HL-60/S4 treated with phorbol 12-myristate 13-acetate at 8.2 ng/mL for 4 days and 3 days (cell line): ENCODE measurements around the gene USP33.
"Not testable (repeated sequence)": the region's sequence is repeated elsewhere in the genome, so short reads cannot be mapped to it uniquely, and the experiment has no call there.

Source experiments
- in situ Hi-C: fragments of 300-500 bp; cut with MboI; formaldehyde crosslinking; loops from 2 replicates; pipeline ENCODE4 v1.15.0; 2022; ENCODE audit warnings: low sequenced_read_pairs

The USP33 gene

DNA sequence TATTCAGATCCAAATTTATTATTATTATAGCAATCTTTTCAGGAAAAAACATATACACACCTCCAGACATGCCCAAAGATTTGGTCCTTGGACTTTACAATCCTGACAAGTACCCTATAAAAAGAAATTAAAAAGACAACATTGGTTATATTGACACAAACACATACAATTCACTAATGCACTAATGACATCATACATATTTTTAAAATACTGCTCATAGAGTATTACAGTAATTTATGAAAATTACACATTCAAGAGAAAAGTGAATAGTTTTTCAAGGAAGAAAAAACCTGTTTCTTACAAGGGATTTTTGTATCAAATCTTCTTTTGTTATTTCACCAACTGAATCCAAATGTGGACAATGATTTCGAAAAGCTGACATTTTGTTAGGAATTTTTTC, 18.3 kb downstream of the USP33 start:
- in situ Hi-C loops = no loop called here

DNA sequence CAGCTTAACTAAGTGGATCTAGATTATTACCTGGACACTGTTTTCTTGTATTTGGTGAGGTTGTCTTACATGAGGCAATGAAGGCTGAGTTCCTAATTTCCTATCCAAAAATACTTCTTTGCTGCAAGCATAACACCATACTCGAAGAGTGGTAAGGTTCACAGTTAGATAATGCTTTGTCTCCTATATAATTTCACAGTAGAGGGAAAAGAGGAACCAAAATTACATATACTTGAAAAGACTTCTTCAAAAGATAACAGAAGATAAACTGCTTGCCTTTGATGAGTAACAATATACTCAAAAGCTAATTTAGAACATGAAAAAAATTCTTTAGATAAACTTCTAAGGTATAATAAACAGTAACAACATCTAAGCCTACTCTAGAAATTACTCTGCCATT, 20.4 kb downstream of the USP33 start:
- in situ Hi-C loops = no loop called here

DNA sequence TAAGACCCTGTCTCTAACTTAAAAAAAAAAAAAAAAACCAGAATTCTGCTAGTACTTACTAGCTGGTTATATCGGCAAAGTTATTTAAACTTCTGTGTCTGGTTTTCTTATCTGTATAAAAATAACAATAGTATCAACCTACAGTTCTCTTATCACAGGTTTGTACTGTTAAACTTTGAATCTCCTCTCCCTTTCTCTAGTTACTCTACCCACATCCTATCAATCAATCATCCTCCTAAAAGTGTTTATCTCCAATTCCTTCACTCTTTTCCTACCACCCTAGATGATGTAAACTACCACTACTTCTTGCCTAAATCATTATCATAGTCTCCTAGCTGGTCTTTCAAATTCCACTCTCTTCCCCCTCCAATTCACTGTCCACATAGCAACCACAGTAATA, 27.6 kb downstream of the USP33 start:
- in situ Hi-C loops = no loop called here

DNA sequence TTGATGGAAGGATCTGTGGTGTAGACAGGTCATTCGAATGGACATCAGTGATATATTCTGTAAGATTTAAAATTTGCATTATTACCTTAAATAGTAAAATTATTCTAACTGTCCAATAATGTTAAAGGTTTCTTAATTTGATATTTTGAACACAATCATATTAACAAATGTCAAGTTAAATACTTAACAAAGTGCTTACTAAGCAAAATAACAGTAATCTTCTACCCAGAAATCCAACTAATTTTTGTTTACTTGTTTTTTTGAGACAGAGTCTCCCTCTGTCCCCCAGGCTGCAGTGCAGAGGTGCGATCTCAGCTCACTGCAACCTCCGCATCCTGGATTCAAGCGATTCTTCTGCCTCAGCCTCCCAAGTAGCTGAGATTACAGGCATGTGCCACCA, 33.9 kb downstream of the USP33 start:
- in situ Hi-C loops = no loop called here

DNA sequence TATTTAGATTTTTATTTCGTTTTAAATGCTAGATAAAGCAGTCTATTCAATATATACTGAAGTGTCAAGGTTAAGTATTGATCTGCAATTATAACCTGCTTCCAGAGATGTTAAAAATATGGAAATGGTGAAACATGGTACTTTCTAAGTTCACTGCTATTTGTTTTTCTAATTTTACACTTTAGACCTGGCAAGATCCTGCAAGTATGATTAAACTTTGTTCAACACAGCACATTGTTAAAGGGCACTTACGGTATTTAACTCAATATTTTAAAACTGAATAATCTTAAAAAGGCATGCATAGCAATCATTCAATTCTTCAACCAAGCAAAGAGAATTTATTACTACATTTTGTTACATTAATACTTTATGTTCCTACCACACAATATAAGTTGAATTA, 41.5 kb downstream of the USP33 start:
- in situ Hi-C loops = no loop called here

DNA sequence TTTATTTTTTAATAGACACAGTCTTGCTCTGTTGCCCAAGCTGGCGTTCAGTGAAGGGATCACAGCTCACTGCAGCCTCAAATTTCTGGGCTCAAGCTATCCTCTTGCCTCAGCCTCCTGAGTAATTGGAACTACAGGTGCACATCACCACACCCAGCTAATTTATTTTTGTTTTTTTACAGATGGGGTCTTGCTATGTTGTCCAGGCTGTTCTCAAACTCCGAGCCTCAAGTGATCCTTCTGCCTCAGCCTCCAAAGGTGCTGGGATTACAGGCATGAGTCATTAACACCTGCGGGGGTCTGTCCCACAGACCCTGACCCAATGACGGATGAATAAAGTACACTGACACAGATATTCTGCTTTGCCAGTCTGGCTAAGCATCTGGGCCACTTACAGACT, 43.6 kb downstream of the USP33 start:
- in situ Hi-C loops = no loop called here

DNA sequence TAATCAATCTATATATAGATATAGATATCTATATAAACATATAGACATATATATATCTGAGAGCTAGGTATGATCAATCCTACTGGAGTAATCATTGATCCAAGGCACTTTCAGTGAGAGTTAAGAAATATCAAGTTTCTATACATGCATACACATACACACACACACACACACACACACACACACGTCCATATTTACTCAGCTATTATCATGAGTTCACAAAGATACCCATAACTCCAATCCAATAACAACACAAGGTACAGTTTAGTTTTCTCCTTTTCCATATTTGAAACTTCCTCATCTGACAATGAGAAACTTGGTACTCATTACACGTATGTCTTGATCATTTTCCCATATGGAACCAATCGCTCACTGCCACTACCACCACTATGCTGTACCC, 49.9 kb downstream of the USP33 start:
- in situ Hi-C loops = no loop called here

DNA sequence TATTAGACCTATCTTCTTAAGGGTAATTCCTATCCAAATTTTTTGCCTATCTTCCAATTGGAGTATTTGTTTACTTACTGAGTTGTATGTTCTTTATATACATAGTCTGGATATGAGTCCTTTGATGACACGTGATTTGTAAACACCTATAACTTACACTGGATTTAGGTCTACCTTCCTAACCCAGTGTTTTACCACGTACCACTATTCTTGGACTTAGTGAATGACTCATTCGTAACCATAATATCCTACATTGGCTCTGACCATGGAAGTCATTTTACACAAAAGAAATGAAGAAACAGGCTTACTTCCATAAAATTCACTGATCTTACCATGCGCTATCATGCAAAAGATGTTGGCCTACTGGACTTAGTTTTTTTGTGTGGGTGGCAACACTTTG, 53.3 kb downstream of the USP33 start:
- in situ Hi-C loops = no loop called here

DNA sequence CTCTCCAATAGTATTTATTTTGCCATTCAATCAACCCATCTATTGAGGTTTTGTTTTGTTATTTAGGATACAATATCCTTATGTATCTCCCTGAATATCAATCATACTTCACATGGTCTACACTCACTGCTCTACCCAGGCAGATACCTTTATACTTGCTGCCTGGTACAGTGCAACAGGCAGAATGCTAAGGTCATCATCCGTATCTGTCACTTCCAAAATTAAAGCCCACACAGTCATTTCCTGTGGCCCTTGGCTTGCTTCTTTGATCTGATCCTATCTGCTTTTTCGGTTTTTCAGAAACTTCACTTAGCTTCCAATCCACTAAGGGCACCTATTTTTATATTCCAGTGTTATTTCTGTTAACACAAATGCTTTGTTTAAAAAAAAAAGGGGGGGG, 54.9 kb downstream of the USP33 start:
- in situ Hi-C loops = no loop called here

DNA sequence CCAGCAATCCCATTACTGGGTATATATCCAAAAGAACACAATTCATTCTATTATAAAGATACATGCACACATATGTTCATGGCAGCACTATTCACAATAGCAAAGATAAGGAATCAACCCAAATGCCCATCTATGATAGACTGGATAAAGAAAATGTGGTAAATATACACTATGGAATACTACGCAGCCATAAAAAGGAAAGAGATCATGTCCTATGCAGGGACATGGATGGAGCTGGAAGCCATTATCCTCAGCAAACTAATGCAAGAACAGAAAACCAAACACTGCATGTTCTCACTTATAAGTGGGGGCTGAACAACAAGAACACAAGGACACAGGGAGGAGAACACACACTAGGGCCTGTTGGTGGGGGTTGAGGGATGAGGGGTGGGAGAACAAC, 60.0 kb downstream of the USP33 start:
- in situ Hi-C loops = not testable (repeated sequence)

DNA sequence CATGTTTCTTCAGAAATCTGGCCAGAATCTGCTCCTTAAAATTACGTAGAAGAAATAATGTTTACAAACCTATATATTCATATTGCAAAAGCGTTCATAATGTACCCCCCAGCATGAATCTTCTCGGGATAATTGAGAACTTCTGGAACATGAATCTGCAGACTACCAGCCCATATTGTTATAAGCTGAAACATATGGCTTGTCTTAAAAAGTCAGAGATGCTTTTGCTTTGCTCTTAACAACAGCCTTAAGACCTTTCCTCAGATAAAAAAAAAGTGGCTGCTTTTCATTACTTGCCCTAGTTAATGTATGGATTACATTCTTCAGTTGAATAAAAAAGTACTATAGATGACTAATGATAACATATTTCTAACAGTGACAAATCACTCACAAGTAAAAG, 62.2 kb downstream of the USP33 start:
- in situ Hi-C loops = no loop called here

DNA sequence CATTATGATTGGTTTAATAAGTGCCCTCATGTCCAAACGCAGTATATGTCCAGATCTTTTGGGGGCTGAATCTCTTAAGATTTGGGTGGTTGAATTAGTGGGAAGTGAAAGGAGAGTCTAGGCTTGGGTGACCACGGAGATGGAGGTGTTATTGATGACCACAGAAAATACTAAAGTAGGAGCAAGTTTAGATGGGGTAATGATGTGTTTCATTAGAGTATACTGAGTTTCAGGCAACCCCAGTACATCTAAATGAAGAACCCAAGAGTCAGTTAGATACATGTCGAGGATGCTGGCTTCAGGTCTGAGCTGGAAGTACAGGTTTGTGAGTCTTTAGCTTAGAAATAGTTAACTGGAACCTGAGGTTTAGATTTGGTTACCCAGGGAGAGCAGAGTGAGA, 70.7 kb downstream of the USP33 start:
- in situ Hi-C loops = no loop called here

DNA sequence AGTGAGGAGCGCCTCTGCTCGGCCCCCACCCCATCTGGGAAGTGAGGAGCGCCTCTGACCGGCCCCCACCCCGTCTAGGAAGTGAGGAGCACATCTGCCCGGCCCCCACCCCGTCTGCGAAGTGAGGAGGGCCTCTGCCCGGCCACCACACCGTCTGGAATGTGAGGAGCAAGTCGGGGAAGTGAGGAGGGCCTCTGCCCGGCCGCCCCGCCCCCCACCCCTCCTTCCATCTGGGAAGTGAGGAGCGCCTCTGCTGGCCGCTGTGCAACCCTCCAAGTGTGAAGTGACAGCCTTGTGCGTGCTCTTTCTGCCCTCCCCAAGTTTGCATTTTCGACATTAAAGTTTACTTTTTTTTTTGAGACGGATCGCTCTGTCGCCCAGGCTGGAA, 72.1 kb downstream of the USP33 start:
- in situ Hi-C loops = no loop called here

DNA sequence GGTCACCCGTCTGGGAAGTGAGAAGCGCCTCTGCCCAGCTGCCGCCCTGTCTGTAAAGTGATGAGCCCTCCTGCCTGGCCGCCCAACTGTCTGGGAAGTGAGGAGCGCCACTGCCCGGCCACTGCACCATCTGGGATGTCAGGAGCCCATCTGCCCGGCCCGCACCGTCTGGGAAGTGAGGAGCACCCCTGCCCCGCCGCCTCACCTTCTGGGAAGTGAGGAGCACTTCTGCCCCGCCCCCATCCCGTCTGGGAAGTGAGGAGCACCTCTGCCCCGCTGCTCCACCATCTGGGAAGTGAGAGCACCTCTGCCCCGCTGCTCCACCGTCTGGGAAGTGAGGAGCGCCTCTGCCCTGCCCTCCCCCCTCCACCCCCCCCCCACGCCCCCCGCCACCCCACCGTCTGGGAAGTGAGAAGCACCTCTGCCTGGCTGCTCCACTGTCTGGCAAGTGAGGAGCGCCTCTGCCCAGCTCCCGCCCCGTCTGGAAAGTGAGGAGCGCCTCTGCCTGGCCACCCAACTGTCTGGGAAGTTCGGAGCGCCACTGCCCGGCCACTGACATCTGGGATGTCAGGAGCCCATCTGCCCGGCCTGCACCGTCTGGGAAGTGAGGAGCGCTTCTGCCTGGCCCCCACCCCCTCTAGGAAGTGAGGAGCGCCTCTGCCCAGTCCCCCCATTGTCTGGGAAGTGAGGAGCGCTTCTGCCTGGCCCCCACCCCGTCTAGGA, 72.7 kb downstream of the USP33 start:
- in situ Hi-C loops = no loop called here

DNA sequence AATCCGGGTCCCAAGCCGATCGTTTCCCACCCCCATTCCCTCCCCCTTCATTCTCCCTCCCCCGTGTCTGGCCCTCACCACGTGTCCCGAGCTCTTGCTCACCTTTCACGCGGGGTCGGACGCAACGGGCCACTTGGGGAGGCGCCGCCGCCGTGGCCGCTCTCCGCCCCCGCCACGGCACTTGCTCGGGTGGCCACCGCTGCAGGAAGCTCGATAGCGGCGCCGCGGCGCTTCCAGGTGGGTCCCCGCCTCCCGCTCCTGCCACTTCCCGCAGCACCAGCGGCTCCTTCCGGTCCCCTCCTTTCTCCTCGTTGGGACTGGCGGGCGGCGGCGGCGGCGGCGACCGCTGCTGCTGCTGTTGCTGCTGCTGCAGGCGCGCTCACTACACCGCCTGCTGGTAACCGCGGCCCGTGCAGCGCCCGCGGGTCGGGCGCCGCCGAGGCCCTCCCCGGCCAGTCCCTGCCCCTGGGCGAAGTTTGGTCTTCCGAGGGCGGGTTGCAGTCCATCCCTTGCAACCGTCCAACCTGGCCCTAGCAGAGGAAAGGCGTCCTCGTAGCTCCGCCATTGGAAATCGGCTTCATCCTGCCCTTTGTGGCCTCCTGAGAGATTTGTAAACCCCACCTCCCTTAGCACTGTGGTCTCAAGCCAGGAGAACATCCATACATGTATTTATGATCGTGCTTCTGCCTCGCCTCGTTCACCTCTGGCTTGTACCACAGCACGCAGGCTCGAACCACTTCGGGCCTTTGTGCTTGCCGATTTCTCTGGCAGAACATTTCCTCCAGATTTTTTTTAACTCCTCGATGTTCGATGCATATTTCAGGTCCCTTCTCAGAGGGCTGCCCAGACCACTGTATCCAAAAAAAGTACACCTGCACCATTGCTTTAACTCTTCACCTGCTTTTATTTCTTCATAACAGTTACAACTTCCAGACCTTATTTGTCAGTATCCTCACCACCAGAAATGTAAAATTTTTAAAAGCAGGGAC, 76.2 kb downstream of the USP33 start:
- in situ Hi-C loops = no loop called here

DNA sequence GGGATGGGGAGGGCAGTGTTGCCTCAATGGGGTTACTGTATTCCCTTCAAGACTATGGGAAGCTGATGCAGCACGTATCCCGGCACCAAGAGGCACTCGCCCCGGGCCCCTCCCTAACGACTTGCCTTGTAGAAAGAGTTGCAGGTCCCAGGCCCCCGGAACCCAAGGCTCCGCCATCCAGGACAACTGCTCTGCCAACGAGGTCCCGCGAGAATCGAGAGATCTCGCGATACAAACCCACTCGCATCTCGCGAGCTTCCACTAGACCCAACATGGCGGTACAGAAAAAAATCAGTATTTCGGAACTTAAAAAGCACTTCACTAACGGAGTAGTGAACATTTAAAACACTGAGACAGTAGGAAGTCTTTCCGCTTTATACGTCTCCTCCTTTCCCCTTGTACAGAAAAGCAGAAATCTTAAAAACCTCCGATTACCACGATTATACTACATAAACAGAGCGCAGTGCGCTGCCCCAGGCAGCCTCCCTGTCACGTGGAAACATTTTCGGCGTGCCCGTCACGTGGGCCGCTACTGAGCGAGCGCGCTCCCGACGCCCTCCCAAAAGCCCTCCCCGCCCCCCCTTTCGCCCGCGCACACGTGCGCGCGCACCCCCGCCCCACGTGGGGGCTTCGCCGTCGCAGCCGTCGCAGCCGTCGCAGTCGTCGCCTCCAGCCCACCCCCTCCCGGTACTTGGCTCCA, 77.0 kb downstream of the USP33 start, which contains the start of gene ZZZ3:
Gene ZZZ3 (minus strand): TSS at position 199 of the 700 bp plus-strand sequence. CDS start 49,304 bp downstream, outside the sequence.
- in situ Hi-C loops = no loop called here

DNA sequence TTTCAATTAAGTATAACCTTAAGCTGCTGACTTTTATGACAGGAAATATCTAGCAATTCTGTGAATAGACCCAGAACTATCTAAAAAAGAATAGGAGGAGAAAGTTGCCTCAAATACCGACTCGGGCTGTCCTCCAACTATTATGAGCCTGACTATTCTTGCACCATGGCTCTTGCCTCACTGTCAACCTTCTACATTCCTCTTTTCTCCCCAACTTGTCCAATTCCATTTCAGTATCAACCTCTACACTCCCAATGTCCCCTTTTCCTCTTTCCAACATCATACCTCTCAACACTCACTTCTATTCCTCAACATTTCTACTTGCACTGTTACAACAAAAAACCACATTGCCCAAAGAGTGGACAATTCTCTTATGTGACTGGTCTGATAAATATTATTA, 79.5 kb downstream of the USP33 start:
- in situ Hi-C loops = no loop called here

DNA sequence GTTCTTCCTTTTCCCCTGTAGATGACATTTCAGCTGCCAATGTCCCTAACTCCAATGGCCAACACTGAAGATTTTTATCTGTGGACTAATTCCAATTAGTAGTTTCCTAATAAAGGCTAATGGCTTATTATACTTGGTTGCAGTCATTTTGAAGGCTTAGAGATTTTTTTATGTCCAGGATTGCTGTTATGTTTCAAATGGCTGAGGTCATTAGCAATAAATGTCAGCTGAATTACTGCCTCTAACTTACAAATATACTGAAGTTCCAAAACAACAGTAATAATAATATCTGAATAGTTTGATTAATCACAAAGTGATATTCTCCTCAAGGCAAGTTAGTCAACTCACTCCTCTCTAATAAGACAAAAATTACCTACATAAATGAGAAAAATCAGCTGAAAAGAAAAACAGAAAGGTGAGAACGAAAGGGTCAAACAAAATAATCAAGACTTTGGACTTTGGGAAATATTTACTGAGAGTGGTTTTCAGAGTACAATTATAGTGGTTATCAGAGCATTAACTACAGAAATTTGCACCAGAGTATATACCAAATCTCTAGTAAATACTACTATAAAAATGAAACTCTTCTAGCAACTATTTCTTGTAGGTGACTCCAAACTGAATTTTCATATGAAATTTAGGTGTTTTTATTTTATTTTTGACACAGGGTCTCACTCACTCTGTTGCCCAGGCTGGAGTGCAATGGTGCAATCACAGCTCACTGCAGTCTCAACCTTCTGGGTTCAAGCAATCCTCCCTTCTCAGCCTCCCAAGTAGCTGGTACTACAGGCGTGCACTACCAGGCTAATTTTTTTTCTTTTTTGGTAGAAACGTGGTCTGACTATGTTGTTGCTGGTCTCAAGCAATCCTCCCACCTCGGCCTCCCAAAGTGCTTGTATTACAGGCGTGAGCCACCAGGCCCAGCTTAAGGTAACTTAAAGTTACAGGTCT, 80.7 kb downstream of the USP33 start:
- in situ Hi-C loops = no loop called here

DNA sequence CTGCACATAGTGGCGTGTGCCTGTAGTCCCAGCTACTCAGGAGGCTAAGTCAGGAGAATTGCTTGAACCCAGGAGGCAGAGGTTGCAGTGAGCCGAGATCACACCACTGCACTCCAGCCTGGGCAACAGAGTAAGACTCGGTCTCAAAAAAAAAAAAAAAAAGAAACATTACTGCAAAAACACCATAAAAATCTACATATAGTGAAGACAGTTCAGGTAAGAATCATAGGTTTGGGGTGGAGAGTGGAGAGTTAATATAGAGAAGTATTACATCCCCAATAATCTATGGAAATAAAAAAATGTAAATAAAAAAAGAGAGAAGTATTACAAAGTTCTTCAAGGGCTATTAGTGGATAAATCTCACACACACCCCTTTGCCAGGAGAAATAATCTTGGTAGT, 84.8 kb downstream of the USP33 start:
- in situ Hi-C loops = not testable (repeated sequence)

DNA sequence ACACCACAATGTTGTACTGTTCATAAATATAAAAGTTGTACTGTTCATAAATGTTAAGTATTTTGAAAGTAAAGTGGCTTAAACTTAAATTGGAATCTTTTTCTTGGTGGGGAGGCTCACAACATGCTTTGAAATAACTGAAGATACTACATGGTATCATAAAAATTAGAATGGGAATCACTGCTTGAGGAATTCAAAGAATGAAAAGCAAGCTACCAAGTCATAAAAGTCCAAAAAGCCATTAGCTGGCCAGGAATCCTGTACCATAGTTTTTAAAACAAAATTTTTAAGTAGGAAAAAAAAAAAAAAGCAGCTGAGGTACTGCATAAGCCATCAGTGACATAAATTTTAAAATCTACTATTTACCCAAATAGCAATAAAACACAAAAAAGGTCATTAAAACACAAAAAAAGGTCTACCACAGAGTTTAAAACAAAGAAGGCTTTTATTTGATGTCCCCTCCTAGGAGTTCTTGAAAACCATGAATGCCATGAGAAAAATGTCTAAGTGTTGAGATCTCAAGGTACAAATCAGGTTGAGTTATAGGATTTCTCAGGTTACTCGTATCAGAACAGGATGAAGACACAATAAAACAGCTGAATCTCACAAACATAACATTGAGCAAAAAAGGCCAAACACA, 85.8 kb downstream of the USP33 start:
- in situ Hi-C loops = no loop called here
